Esophagus squamous epithelium (tissue), 4 donors: Measurements from ENCODE around the gene TMCC2.

Experiments
- CTCF ChIP-seq, 6 experiments: fragments of 450-650 bp in 4 of 6; fragments of 200-600 bp in 2 of 6; sonication (generic) in 2 of 6; IDR thresholded peaks; one replicate each; pipeline ENCODE4 v1.5.1; 2016 to 2019; ENCODE audit warnings: antibody characterized with exemption in 6 of 6, mild to moderate bottlenecking in 4 of 6, moderate library complexity in 4 of 6
- POLR2A ChIP-seq, 4 donors: fragments of 450-650 bp; IDR thresholded peaks; one replicate each; pipeline ENCODE4 v1.6.1; 2017; ENCODE audit warnings: antibody characterized with exemption in 4 of 4, mild to moderate bottlenecking in 4 of 4, moderate library complexity in 3 of 4

- TF ChIP-seq CTCF (IDR thresholded peaks at IDR 0.05) (no peak), POLR2A (IDR thresholded peaks at IDR 0.05) (no peak)
Observed at GRCh38 chr1:205315008-205315618, 87.4 kb downstream of the TMCC2 start.
